Fibroblast of lung (primary cell): Measurements from ENCODE around the gene ZNF697.

Source experiments
- CTCF ChIP-seq, 2 donors: IDR thresholded peaks in 1 of 2; conservative IDR thresholded peaks in 1 of 2; 1 replicate in 1 of 2; 2 replicates in 1 of 2; pipeline ENCODE4 v1.5.1; 2011 to 2012; ENCODE audit warnings: low read length in 2 of 2, control low read depth in 1 of 2, inconsistent platforms in 1 of 2, low read depth in 1 of 2, mild to moderate bottlenecking in 1 of 2
- EZH2 ChIP-seq: IDR thresholded peaks from 2 replicates; pipeline ENCODE4 v1.5.1; 2012; ENCODE audit warnings: low read length, control low read depth, mild to moderate bottlenecking; ENCODE audit errors: missing control alignments

- TF ChIP-seq CTCF (conservative IDR thresholded peaks at IDR 0.05 in 1 of 2, IDR thresholded peaks at IDR 0.05 in 1 of 2; ENCODE audit: low read depth in 1 of 2, low read length in 2 of 2) (no peak), EZH2 (no peak)
These were observed 25.3 kb upstream of the ZNF697 start for GRCh38 chr1:119673171-119673940.
